HepG2 (cell line): Measurements from ENCODE around the gene FTL. TPM values are rescaled to one million over a fixed set of nuclear protein-coding genes. Genes with fewer than 3 reads are reported as not detected.
A peak's percentile ranks its signal among the peaks of the same experiment; 100 is the strongest.

Experiments
- CBX5 ChIP-seq: sonication (generic); formaldehyde crosslinking; IDR thresholded peaks from 2 replicates; pipeline ENCODE4 v1.4.0; 2020; ENCODE audit warnings: missing genetic modification reagents, borderline replicate concordance
- CTCF ChIP-seq: sonication (generic); formaldehyde crosslinking; IDR thresholded peaks from 2 replicates; pipeline ENCODE4 v1.5.0; 2020; ENCODE audit warnings: mild to moderate bottlenecking, missing genetic modification reagents, moderate library complexity
- JUN ChIP-seq: sonication (generic); formaldehyde crosslinking; IDR thresholded peaks from 2 replicates; pipeline ENCODE4 v1.4.0; 2020; ENCODE audit warnings: mild to moderate bottlenecking, missing genetic modification reagents
- KLF11 ChIP-seq: IDR thresholded peaks from 2 replicates; pipeline ENCODE4 v1.6.1; 2016; ENCODE audit warnings: missing compliant biosample characterization
- MIER2 ChIP-seq: IDR thresholded peaks from 2 replicates; pipeline ENCODE4 v1.6.1; 2016; ENCODE audit warnings: missing biosample characterization, missing genetic modification reagents
- MTF1 ChIP-seq: sonication (generic); formaldehyde crosslinking; IDR thresholded peaks from 2 replicates; pipeline ENCODE4 v1.5.0; 2020; ENCODE audit warnings: missing genetic modification reagents
- NCOA2 ChIP-seq: sonication (generic); formaldehyde crosslinking; IDR thresholded peaks from 2 replicates; pipeline ENCODE4 v1.8.0; 2022; ENCODE audit warnings: inconsistent platforms
- PHF20 ChIP-seq: sonication (generic); formaldehyde crosslinking; IDR thresholded peaks from 2 replicates; pipeline ENCODE4 v1.5.0; 2020; ENCODE audit warnings: mild to moderate bottlenecking, missing genetic modification reagents
- SNRNP70 ChIP-seq: fragments of 200-400 bp; formaldehyde crosslinking; IDR thresholded peaks from 2 replicates; pipeline ENCODE4 v1.6.1; 2017; ENCODE audit warnings: mild to moderate bottlenecking, low read depth, low read length, moderate library complexity
- SP4 ChIP-seq: sonication (generic); formaldehyde crosslinking; IDR thresholded peaks from 2 replicates; pipeline ENCODE4 v1.8.1; 2023; ENCODE audit warnings: mild to moderate bottlenecking, missing genetic modification reagents
- TARDBP ChIP-seq: sonication (generic); formaldehyde crosslinking; IDR thresholded peaks from 2 replicates; pipeline ENCODE4 v1.8.0; 2022; ENCODE audit warnings: mild to moderate bottlenecking, missing genetic modification reagents
- TP53 ChIP-seq: sonication (generic); formaldehyde crosslinking; conservative IDR thresholded peaks from 2 replicates; pipeline ENCODE4 v1.4.0; 2020; ENCODE audit warnings: missing genetic modification reagents
- ZNF367 ChIP-seq: sonication (generic); formaldehyde crosslinking; IDR thresholded peaks from 2 replicates; pipeline ENCODE4 v1.4.0; 2020; ENCODE audit warnings: missing genetic modification reagents, borderline replicate concordance
- ZNF431 ChIP-seq: sonication (generic); formaldehyde crosslinking; IDR thresholded peaks from 2 replicates; pipeline ENCODE4 v1.9.0; 2022; ENCODE audit warnings: missing genetic modification reagents, low read depth, mild to moderate bottlenecking, borderline replicate concordance
- ZNF768 ChIP-seq: sonication (generic); formaldehyde crosslinking; IDR thresholded peaks from 2 replicates; pipeline ENCODE4 v1.4.0; 2020; ENCODE audit warnings: missing genetic modification reagents
- ZNF839 ChIP-seq: sonication (generic); formaldehyde crosslinking; IDR thresholded peaks from 2 replicates; pipeline ENCODE4 v1.4.0; 2020; ENCODE audit warnings: missing genetic modification reagents, mild to moderate bottlenecking, borderline replicate concordance
- ZNF883 ChIP-seq: sonication (generic); formaldehyde crosslinking; IDR thresholded peaks from 2 replicates; pipeline ENCODE4 v1.5.1; 2020; ENCODE audit warnings: mild to moderate bottlenecking, missing genetic modification reagents; ENCODE audit errors: not compliant biosample characterization
- polyA plus RNA-seq, 8 experiments: library from polyadenylated mRNA; depleted of rRNA in 3 of 8; stranded (reverse) in 7 of 8; unstranded in 1 of 8; fragments of >200 nt; fragmentation: Illumina TruSeq in 4 of 8; extraction: Trizol in 4 of 8; gene quantifications; 2 replicates each; pipeline versions ENCODE4 v1.2.1 to v1.2.3, GENCODE V29; 2011 to 2016; ENCODE audit warnings: low read depth in 4 of 8, missing spikeins in 1 of 8, mixed read lengths in 1 of 8; ENCODE audit not compliant: insufficient read depth in 1 of 8
- total RNA-seq, 5 experiments: library from RNA; depleted of rRNA; stranded (reverse); fragments of >200 nt; fragmentation: Illumina TruSeq; extraction: Trizol; gene quantifications; 2 replicates each; pipeline ENCODE4 v1.2.3, GENCODE V29; 2016; ENCODE audit warnings: low read depth in 1 of 5
- TF ChIP-seq, protein P1 (sequence below): sonication (generic); formaldehyde crosslinking; IDR thresholded peaks from 2 replicates; pipeline ENCODE4 v1.4.0; 2020; ENCODE audit warnings: missing genetic modification reagents
- TF ChIP-seq, protein P2 (sequence below): sonication (generic); formaldehyde crosslinking; IDR thresholded peaks from 2 replicates; pipeline ENCODE4 v1.4.0; 2020; ENCODE audit warnings: missing genetic modification reagents, borderline replicate concordance
- TF ChIP-seq, protein P3 (sequence below): sonication (generic); formaldehyde crosslinking; IDR thresholded peaks from 2 replicates; pipeline ENCODE4 v1.4.0; 2020; ENCODE audit warnings: missing genetic modification reagents

FTL gene
- total and polyA plus RNA-seq, 2 of the 13 experiments (the other 11 are each of a cell fraction or from before 2014, with no cell fraction given) = 2,721 to 8,800 TPM

GRCh38 chr19:48950830-48951519 lies 14.1 kb upstream of the FTL start (continued):
- TF ChIP-seq ZNF883 (CRISPR knock-in tag) (no peak), TARDBP (CRISPR knock-in tag) (no peak), ZNF839 (CRISPR knock-in tag) (no peak), SNRNP70 (no peak), CBX5 (CRISPR knock-in tag) (no peak), MTF1 (CRISPR knock-in tag) (no peak), JUN (CRISPR knock-in tag) (no peak), MIER2 (no peak), CTCF (CRISPR knock-in tag) (no peak), TP53 (CRISPR knock-in tag) (no peak), PHF20 (CRISPR knock-in tag) (no peak), ZNF367 (CRISPR knock-in tag) (no peak), NCOA2 (CRISPR knock-in tag) (no peak), ZNF768 (no peak), SP4 (CRISPR knock-in tag) (no peak), ZNF431 (CRISPR knock-in tag) (no peak; the same call in 1 of the 2 replicates), KLF11 (CRISPR knock-in tag) (no peak)
- TF ChIP-seq, protein P1, sequence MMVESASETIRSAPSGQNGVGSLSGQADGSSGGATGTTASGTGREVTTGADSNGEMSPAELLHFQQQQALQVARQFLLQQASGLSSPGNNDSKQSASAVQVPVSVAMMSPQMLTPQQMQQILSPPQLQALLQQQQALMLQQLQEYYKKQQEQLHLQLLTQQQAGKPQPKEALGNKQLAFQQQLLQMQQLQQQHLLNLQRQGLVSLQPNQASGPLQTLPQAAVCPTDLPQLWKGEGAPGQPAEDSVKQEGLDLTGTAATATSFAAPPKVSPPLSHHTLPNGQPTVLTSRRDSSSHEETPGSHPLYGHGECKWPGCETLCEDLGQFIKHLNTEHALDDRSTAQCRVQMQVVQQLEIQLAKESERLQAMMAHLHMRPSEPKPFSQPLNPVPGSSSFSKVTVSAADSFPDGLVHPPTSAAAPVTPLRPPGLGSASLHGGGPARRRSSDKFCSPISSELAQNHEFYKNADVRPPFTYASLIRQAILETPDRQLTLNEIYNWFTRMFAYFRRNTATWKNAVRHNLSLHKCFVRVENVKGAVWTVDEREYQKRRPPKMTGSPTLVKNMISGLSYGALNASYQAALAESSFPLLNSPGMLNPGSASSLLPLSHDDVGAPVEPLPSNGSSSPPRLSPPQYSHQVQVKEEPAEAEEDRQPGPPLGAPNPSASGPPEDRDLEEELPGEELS (CRISPR knock-in tag) = 0 out of 2 replicates have a peak, but pooled peaks have one; percentile 32
- TF ChIP-seq, protein P2, sequence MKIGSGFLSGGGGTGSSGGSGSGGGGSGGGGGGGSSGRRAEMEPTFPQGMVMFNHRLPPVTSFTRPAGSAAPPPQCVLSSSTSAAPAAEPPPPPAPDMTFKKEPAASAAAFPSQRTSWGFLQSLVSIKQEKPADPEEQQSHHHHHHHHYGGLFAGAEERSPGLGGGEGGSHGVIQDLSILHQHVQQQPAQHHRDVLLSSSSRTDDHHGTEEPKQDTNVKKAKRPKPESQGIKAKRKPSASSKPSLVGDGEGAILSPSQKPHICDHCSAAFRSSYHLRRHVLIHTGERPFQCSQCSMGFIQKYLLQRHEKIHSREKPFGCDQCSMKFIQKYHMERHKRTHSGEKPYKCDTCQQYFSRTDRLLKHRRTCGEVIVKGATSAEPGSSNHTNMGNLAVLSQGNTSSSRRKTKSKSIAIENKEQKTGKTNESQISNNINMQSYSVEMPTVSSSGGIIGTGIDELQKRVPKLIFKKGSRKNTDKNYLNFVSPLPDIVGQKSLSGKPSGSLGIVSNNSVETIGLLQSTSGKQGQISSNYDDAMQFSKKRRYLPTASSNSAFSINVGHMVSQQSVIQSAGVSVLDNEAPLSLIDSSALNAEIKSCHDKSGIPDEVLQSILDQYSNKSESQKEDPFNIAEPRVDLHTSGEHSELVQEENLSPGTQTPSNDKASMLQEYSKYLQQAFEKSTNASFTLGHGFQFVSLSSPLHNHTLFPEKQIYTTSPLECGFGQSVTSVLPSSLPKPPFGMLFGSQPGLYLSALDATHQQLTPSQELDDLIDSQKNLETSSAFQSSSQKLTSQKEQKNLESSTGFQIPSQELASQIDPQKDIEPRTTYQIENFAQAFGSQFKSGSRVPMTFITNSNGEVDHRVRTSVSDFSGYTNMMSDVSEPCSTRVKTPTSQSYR = no peak
- TF ChIP-seq, protein P3, sequence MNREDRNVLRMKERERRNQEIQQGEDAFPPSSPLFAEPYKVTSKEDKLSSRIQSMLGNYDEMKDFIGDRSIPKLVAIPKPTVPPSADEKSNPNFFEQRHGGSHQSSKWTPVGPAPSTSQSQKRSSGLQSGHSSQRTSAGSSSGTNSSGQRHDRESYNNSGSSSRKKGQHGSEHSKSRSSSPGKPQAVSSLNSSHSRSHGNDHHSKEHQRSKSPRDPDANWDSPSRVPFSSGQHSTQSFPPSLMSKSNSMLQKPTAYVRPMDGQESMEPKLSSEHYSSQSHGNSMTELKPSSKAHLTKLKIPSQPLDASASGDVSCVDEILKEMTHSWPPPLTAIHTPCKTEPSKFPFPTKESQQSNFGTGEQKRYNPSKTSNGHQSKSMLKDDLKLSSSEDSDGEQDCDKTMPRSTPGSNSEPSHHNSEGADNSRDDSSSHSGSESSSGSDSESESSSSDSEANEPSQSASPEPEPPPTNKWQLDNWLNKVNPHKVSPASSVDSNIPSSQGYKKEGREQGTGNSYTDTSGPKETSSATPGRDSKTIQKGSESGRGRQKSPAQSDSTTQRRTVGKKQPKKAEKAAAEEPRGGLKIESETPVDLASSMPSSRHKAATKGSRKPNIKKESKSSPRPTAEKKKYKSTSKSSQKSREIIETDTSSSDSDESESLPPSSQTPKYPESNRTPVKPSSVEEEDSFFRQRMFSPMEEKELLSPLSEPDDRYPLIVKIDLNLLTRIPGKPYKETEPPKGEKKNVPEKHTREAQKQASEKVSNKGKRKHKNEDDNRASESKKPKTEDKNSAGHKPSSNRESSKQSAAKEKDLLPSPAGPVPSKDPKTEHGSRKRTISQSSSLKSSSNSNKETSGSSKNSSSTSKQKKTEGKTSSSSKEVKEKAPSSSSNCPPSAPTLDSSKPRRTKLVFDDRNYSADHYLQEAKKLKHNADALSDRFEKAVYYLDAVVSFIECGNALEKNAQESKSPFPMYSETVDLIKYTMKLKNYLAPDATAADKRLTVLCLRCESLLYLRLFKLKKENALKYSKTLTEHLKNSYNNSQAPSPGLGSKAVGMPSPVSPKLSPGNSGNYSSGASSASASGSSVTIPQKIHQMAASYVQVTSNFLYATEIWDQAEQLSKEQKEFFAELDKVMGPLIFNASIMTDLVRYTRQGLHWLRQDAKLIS = no peak
